GM18870 (cell line): ENCODE data around the gene VMA21.
A peak's percentile ranks its signal among the peaks of the same experiment; 100 is the strongest.

Experiments used
- ATAC-seq: cut with Tn5 transposase; IDR thresholded peaks from one replicate; pipeline ENCODE4 v1.9.1; 2021; ENCODE audit warnings: moderate library complexity; ENCODE audit not compliant: unreplicated experiment

The VMA21 gene

GRCh38 chrX:151396825-151397740 is at the start of gene VMA21:
Gene VMA21, plus strand, starts transcription at chrX:151397206. Its CDS starts 103 bp downstream, at chrX:151397309.
- ATAC-seq, result peak; percentile 58

- no peak for ATAC-seq
Measured at GRCh38 chrX:151359341-151359740, 37.7 kb upstream of the VMA21 start.

- peak; percentile 56 for ATAC-seq
Measured at GRCh38 chrX:151359931-151360871, 36.8 kb upstream of the VMA21 start.

GRCh38 chrX:151363316-151363715 is 33.7 kb upstream of the VMA21 start:
- ATAC-seq, result no peak

GRCh38 chrX:151365579-151365978 is 31.4 kb upstream of the VMA21 start:
- no peak for ATAC-seq

- no peak for ATAC-seq
Measured at GRCh38 chrX:151370906-151371305, 26.1 kb upstream of the VMA21 start.

GRCh38 chrX:151384807-151385206 is 12.2 kb upstream of the VMA21 start:
- no peak for ATAC-seq

GRCh38 chrX:151386838-151387459 is 10.1 kb upstream of the VMA21 start:
- ATAC-seq, result no peak

- no peak for ATAC-seq
Measured at GRCh38 chrX:151391722-151392121, 5.3 kb upstream of the VMA21 start.

GRCh38 chrX:151393514-151393913 is 3.5 kb upstream of the VMA21 start:
- ATAC-seq, result peak; percentile 34

GRCh38 chrX:151396042-151396824 is 773 bp upstream of the VMA21 start:
- ATAC-seq, result peak; percentile 26

- peak; percentile 13 for ATAC-seq
Measured at GRCh38 chrX:151397741-151398070, 700 bp downstream of the VMA21 start.

- ATAC-seq, result no peak
Measured at GRCh38 chrX:151398346-151398745, 1.3 kb downstream of the VMA21 start.

GRCh38 chrX:151402719-151403390 is 5.8 kb downstream of the VMA21 start:
- ATAC-seq, result no peak

GRCh38 chrX:151416579-151416978 is 19.6 kb downstream of the VMA21 start:
- ATAC-seq, result no peak

- no peak for ATAC-seq
Measured at GRCh38 chrX:151419782-151420181, 22.8 kb downstream of the VMA21 start.

- no peak for ATAC-seq
Measured at GRCh38 chrX:151424505-151424904, 27.5 kb downstream of the VMA21 start.

GRCh38 chrX:151448509-151448908 is 51.5 kb downstream of the VMA21 start:
- no peak for ATAC-seq

- ATAC-seq, result no peak
Measured at GRCh38 chrX:151458824-151459223, 61.8 kb downstream of the VMA21 start.
